ENCODE data around the gene PLB1. TPM values are rescaled to one million over a fixed set of nuclear protein-coding genes. Genes with fewer than 3 reads are reported as not detected.

The PLB1 gene
- total RNA-seq, 4 donors from 2014 or later: 1.1 to 6.5 (median 2.3) TPM

GRCh38 chr2:28564346-28564745 lies 68.5 kb downstream of the PLB1 start:
- no peaks in the 10 kb centered on the region for H3K27me3 ChIP-seq
- 75 to 100% methylated on average over 1 to 2 of the region's 4 CpGs for WGBS, 2 donors
- no peaks in the 10 kb centered on the region for H3K9me3 ChIP-seq
- TF ChIP-seq, protein P1, sequence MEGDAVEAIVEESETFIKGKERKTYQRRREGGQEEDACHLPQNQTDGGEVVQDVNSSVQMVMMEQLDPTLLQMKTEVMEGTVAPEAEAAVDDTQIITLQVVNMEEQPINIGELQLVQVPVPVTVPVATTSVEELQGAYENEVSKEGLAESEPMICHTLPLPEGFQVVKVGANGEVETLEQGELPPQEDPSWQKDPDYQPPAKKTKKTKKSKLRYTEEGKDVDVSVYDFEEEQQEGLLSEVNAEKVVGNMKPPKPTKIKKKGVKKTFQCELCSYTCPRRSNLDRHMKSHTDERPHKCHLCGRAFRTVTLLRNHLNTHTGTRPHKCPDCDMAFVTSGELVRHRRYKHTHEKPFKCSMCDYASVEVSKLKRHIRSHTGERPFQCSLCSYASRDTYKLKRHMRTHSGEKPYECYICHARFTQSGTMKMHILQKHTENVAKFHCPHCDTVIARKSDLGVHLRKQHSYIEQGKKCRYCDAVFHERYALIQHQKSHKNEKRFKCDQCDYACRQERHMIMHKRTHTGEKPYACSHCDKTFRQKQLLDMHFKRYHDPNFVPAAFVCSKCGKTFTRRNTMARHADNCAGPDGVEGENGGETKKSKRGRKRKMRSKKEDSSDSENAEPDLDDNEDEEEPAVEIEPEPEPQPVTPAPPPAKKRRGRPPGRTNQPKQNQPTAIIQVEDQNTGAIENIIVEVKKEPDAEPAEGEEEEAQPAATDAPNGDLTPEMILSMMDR (IDR thresholded peaks at IDR 0.05): no peak
- no peak for TF ChIP-seq POLR2A (IDR thresholded peaks at IDR 0.05)
- peaks cover 9 to 52% (median 14%) of the 10 kb centered on the region in 3 donors for H3K4me1 ChIP-seq
- intact Hi-C loops (cut with DNase I): no loop called here
- DNase-seq: no peak
- no peaks in the 10 kb centered on the region for H3K36me3 ChIP-seq
- H3K27ac ChIP-seq: no peak overlapping the region
- H3K4me3 ChIP-seq: no peak overlapping the region

GRCh38 chr2:28565033-28565432 lies 69.2 kb downstream of the PLB1 start:
- no peak overlapping the region for H3K27ac ChIP-seq
- H3K9me3 ChIP-seq: no peaks in the 10 kb centered on the region
- intact Hi-C loops (cut with DNase I): no loop called here
- TF ChIP-seq POLR2A (IDR thresholded peaks at IDR 0.05): no peak
- TF ChIP-seq, protein P1 (IDR thresholded peaks at IDR 0.05): no peak
- 88 to 95% methylated on average over 3 of the region's 4 CpGs for WGBS, 2 donors
- H3K4me3 ChIP-seq: no peak overlapping the region
- H3K27me3 ChIP-seq: no peaks in the 10 kb centered on the region
- DNase-seq: no peak
- H3K4me1 ChIP-seq: peaks cover 9 to 52% (median 14%) of the 10 kb centered on the region in 3 donors
- H3K36me3 ChIP-seq: no peaks in the 10 kb centered on the region

GRCh38 chr2:28565720-28566295 lies 69.9 kb downstream of the PLB1 start:
- peak overlapping the region in 3 of 4 donors; percentile 80 to 89 (median 86) for H3K27ac ChIP-seq
- H3K27me3 ChIP-seq: no peaks in the 10 kb centered on the region
- no peaks in the 10 kb centered on the region for H3K36me3 ChIP-seq
- TF ChIP-seq POLR2A (IDR thresholded peaks at IDR 0.05): no peak
- TF ChIP-seq, protein P1 (IDR thresholded peaks at IDR 0.05): no peak
- WGBS, 2 donors: 17 to 30% methylated on average over 3 of the region's 3 CpGs
- intact Hi-C loops (cut with DNase I): no loop called here
- H3K4me1 ChIP-seq: peaks cover 9 to 52% (median 14%) of the 10 kb centered on the region in 3 donors
- H3K4me3 ChIP-seq: peak overlapping the region in 3 of 4 donors; percentile 57 to 66 (median 59)
- H3K9me3 ChIP-seq: no peaks in the 10 kb centered on the region
- DNase-seq: no peak

- no peaks in the 10 kb centered on the region for H3K27me3 ChIP-seq
- H3K36me3 ChIP-seq: no peaks in the 10 kb centered on the region
- intact Hi-C loops (cut with DNase I): no loop called here
- H3K4me1 ChIP-seq: peaks cover 9 to 52% (median 14%) of the 10 kb centered on the region in 3 donors
- TF ChIP-seq, protein P1 (IDR thresholded peaks at IDR 0.05): peak; percentile 99 to 100 (median 100)
- no peak for TF ChIP-seq POLR2A (IDR thresholded peaks at IDR 0.05)
- 0 to 1% methylated on average over 21 to 38 of the region's 38 CpGs for WGBS, 2 donors
- peak overlapping the region; percentile 3 to 89 (median 83) for H3K27ac ChIP-seq
- DNase-seq: no peak
- no peaks in the 10 kb centered on the region for H3K9me3 ChIP-seq
- peak overlapping the region; percentile 45 to 66 (median 58) for H3K4me3 ChIP-seq
Measured at GRCh38 chr2:28566521-28567041, 70.7 kb downstream of the PLB1 start.

- no peaks in the 10 kb centered on the region for H3K9me3 ChIP-seq
- TF ChIP-seq, protein P1 (IDR thresholded peaks at IDR 0.05): no peak
- TF ChIP-seq POLR2A (IDR thresholded peaks at IDR 0.05): no peak
- DNase-seq: no peak
- intact Hi-C loops (cut with DNase I): no loop called here
- H3K27me3 ChIP-seq: no peaks in the 10 kb centered on the region
- 0 to 1% methylated on average over 13 to 14 of the region's 14 CpGs for WGBS, 2 donors
- no peaks in the 10 kb centered on the region for H3K36me3 ChIP-seq
- peaks cover 9 to 52% (median 14%) of the 10 kb centered on the region in 3 donors for H3K4me1 ChIP-seq
- peak overlapping the region; percentile 45 to 66 (median 58) for H3K4me3 ChIP-seq
- H3K27ac ChIP-seq: peak overlapping the region; percentile 3 to 89 (median 83)
Measured at GRCh38 chr2:28567061-28567471, 71.2 kb downstream of the PLB1 start.

Data from esophagus squamous epithelium (tissue), 5 donors.